A673 (cell line): ENCODE data around the gene TEX38. TPM values are rescaled to one million over a fixed set of nuclear protein-coding genes. Genes with fewer than 3 reads are reported as not detected.
A peak's percentile ranks its signal among the peaks of the same experiment; 100 is the strongest.

Experiments used
- BruUV-seq: library from RNA; stranded (reverse); fragments of 400-500 nt; replicated peaks from 2 replicates; lab custom pipeline; 2021; lab: Mats Ljungman, UMichigan
- CTCF ChIA-PET: fragments of 300-600 bp; sonication (Branson Sonifier 250); formaldehyde crosslinking; loops from one replicate; lab custom pipeline; 2022; ENCODE audit warnings: antibody characterized with exemption; lab: Charles Lee
- POLR2A ChIA-PET: fragments of 300-600 bp; sonication (Branson Sonifier 250); formaldehyde crosslinking; loops from one replicate; lab custom pipeline; 2022; ENCODE audit warnings: antibody characterized with exemption; ENCODE audit not compliant: low non-redundant PET; lab: Charles Lee
- DNase-seq: peaks from one replicate; pipeline ENCODE4 v3.0.0-alpha.2; 2015; ENCODE audit warnings: low spot score
- H3K27ac ChIP-seq: fragments of 200-600 bp; sonication (generic); 2 replicates; pipeline ENCODE4 v1.5.1; 2016; ENCODE audit warnings: mixed run types, low read depth, mild to moderate bottlenecking, mixed read lengths, antibody characterized with exemption, low read length; ENCODE audit not compliant: poor library complexity, severe bottlenecking
- H3K27me3 ChIP-seq: fragments of 200-600 bp; sonication (generic); replicated peaks from 2 replicates; pipeline ENCODE4 v1.6.1; 2017; ENCODE audit warnings: mixed run types, low read depth, mild to moderate bottlenecking, mixed read lengths, antibody characterized with exemption, low read length; ENCODE audit not compliant: insufficient read depth, poor library complexity
- H3K36me3 ChIP-seq: fragments of 200-600 bp; sonication (generic); 2 replicates; pipeline ENCODE4 v1.6.1; 2016; ENCODE audit warnings: mixed run types, mild to moderate bottlenecking, mixed read lengths, antibody characterized with exemption, low read length; ENCODE audit not compliant: insufficient read depth, poor library complexity, severe bottlenecking
- H3K4me1 ChIP-seq: fragments of 200-600 bp; sonication (generic); 2 replicates; pipeline ENCODE4 v1.6.1; 2017; ENCODE audit warnings: mixed run types, mild to moderate bottlenecking, mixed read lengths, antibody characterized with exemption, low read length; ENCODE audit not compliant: insufficient read depth, poor library complexity, severe bottlenecking
- H3K4me3 ChIP-seq: fragments of 200-600 bp; sonication (generic); 2 replicates; pipeline ENCODE4 v1.5.1; 2016; ENCODE audit warnings: low read depth, mixed run types, mild to moderate bottlenecking, mixed read lengths, low read length; ENCODE audit not compliant: poor library complexity, severe bottlenecking
- H3K9me3 ChIP-seq: fragments of 200-600 bp; sonication (generic); 2 replicates; pipeline ENCODE4 v1.6.1; 2016; ENCODE audit warnings: mixed run types, low read depth, mild to moderate bottlenecking, mixed read lengths, antibody characterized with exemption, low read length; ENCODE audit not compliant: poor library complexity, severe bottlenecking
- EZH2 ChIP-seq: fragments of 200-600 bp; sonication (generic); IDR thresholded peaks from 2 replicates; pipeline ENCODE4 v1.6.1; 2017; ENCODE audit warnings: borderline replicate concordance, low read depth, mild to moderate bottlenecking, mixed read lengths, antibody characterized with exemption, low read length; ENCODE audit not compliant: poor library complexity, severe bottlenecking
- intact Hi-C: fragments of 100-400 bp; cut with micrococcal nuclease; formaldehyde crosslinking; loops from one replicate; pipeline ENCODE4 v1.10.0; 2022; ENCODE audit not compliant: unreplicated experiment
- total RNA-seq: library from RNA; stranded (reverse); gene quantifications from 2 replicates; pipeline ENCODE4 v1.2.3, GENCODE V29; 2021
- TF ChIP-seq, protein P1 (sequence below): fragments of 300-800, 200-600 bp; sonication (generic); conservative IDR thresholded peaks from 2 replicates; pipeline ENCODE4 v1.5.1; 2017; ENCODE audit warnings: low read depth, mild to moderate bottlenecking, antibody characterized with exemption, low read length, moderate library complexity, mixed read lengths

Gene TEX38
- total RNA-seq, 1 experiment from 2014 or later: not detected

DNA sequence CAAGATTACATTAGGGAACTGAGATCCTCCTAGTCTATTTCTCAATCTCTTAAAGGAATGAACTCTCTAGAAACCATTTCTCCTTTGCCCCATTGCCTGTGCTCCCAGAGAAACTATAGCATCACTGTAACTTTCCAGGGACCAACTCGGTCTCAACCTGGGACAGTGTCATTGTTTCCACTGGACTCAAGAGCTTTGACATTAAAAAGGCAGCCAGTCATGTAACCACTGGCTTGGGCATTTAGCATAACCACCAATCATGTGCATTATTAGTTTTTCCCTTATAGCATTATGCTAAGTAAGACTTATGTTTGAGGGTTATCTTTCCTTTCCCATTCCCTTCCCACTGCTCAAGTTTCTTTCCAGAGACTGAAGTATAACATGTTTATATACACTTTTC lies 18.2 kb downstream of the TEX38 start:
- intact Hi-C loops: no loop called here
- H3K27me3 ChIP-seq: no peaks in the 10 kb centered on the region
- CTCF ChIA-PET: no interaction called here
- TF ChIP-seq, protein P1, sequence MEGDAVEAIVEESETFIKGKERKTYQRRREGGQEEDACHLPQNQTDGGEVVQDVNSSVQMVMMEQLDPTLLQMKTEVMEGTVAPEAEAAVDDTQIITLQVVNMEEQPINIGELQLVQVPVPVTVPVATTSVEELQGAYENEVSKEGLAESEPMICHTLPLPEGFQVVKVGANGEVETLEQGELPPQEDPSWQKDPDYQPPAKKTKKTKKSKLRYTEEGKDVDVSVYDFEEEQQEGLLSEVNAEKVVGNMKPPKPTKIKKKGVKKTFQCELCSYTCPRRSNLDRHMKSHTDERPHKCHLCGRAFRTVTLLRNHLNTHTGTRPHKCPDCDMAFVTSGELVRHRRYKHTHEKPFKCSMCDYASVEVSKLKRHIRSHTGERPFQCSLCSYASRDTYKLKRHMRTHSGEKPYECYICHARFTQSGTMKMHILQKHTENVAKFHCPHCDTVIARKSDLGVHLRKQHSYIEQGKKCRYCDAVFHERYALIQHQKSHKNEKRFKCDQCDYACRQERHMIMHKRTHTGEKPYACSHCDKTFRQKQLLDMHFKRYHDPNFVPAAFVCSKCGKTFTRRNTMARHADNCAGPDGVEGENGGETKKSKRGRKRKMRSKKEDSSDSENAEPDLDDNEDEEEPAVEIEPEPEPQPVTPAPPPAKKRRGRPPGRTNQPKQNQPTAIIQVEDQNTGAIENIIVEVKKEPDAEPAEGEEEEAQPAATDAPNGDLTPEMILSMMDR: no peak
- TF ChIP-seq EZH2: no peak
- H3K4me3 ChIP-seq: no peak overlapping the region
- H3K9me3 ChIP-seq: no peaks in the 10 kb centered on the region
- POLR2A ChIA-PET: no interaction called here
- no peak overlapping the region for H3K27ac ChIP-seq
- peaks cover 46% of the 10 kb centered on the region for H3K36me3 ChIP-seq
- H3K4me1 ChIP-seq: peaks cover 72% of the 10 kb centered on the region
- no peak for DNase-seq
- no TSS peak for BruUV-seq

DNA sequence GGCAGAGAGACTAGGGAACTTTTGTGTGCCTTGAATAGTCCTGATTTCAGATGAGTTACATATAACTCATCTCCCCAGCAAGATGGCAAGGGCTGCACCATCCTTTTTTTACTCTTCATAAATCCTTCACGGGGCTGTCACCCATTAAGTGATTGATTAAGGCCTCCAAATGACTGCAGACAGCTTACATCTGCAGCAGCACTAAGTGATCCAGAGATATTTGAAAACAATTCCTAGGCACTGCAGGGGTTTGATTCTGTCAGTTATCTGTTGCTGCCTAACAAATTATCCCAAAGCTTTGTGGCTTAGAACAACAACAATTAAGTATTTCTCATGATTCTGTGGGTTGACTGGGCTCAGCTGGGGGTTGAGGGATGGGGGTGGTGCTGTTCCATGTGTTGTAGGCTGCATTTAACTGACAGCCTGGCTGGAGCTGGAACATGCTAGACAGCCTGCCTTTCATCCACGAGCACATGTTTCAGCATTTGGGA lies 19.3 kb downstream of the TEX38 start:
- TF ChIP-seq, protein P1: no peak
- TF ChIP-seq EZH2: no peak
- Histone ChIP-seq H3K27ac (no peak overlapping the region), H3K27me3 (no peaks in the 10 kb centered on the region), H3K4me1 (peaks cover 72% of the 10 kb centered on the region), H3K36me3 (peaks cover 45% of the 10 kb centered on the region), H3K9me3 (no peaks in the 10 kb centered on the region), H3K4me3 (no peak overlapping the region)
- DNase-seq: peak; percentile 82
- ChIA-PET CTCF (no interaction called here), POLR2A (no interaction called here)
- intact Hi-C loops: no loop called here
- no TSS peak for BruUV-seq

DNA sequence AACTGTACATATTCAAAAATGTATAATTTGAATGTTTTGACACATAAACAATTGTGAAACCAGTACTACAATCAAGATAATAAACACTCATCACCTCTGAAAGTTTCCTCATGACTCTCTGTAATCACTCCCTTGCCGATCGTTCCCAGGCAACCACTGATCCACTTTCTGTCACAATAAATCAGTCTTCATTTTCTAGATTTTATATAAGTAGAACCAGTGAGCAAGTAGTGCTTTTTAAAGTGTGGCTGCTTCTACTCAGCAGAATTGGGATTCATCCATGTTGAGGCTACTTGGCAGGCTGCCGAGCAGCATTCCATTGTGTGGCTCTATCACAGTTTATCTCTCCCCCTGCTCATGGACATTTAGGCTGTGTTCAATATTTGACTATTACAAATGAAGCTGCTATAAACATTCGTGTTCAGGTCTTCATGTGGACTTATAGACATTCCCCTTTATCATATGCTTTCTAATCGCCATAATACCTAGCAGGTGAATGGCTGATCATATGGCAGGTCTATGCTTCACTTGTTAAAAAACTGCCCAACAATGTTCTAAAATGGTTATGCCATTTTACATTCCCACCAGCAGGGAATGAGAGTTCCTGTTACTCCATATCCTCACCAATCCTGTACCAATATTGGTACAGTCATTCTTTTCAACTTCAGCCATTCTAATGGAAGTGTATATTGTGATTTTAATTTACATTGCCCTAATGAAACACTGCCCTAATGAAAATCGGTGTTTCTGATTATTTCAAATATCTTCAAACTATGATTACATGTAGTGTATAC lies 20.5 kb downstream of the TEX38 start:
- Histone ChIP-seq H3K9me3 (no peaks in the 10 kb centered on the region), H3K4me1 (peaks cover 61% of the 10 kb centered on the region), H3K4me3 (no peak overlapping the region), H3K36me3 (peaks cover 41% of the 10 kb centered on the region), H3K27me3 (no peaks in the 10 kb centered on the region), H3K27ac (no peak overlapping the region)
- ChIA-PET CTCF (interaction anchor here (0.7 kb wide), 1 partner anchor 70 kb away, joined by 3 read pairs; no protein-coding TSS in a partner anchor), POLR2A (no interaction called here)
- no TSS peak for BruUV-seq
- peak; percentile 31 for DNase-seq
- TF ChIP-seq, protein P1: 0 out of 2 replicates have a peak, but pooled peaks have one; percentile 23
- TF ChIP-seq EZH2: no peak
- intact Hi-C loops: no loop called here
